HL-60 (cell line): Measurements from ENCODE around the gene CACYBP.

ENCODE experiments used
- GABPA ChIP-seq: IDR thresholded peaks from 2 replicates; pipeline ENCODE4 v1.6.1; 2012; ENCODE audit warnings: low read depth
- POLR2AphosphoS5 ChIP-seq: IDR thresholded peaks from 2 replicates; pipeline ENCODE4 v1.6.1; 2012; ENCODE audit warnings: low read depth
- TF ChIP-seq, protein P1 (sequence below): IDR thresholded peaks from one replicate; pipeline ENCODE4 v1.5.1; 2011; ENCODE audit warnings: low read length, control low read depth, inconsistent platforms; ENCODE audit not compliant: insufficient read depth
- TF ChIP-seq, protein P2 (sequence below): IDR thresholded peaks from 2 replicates; pipeline ENCODE4 v1.6.1; 2012; ENCODE audit warnings: low read depth; ENCODE audit not compliant: insufficient replicate concordance

DNA sequence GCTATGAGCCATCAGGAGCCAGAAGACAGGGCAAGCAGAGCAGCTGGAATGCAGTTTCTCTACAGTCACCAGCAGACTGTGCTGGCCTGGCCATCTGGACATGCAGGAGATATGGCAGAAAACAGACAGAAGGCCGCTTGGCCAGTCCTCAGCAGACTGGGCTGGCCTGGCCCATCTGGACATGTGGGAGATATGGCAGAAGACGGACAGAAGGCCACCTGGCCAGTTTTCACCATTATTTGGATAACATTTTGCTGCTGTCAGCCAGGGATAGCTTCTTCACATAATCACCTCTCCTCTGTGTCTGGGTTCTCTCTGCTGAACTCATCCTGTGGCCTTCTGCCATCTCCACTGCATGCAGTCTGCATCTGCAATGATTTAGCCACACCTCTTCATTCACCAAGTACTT lies 25.0 kb upstream of the CACYBP start:
- TF ChIP-seq, protein P1, sequence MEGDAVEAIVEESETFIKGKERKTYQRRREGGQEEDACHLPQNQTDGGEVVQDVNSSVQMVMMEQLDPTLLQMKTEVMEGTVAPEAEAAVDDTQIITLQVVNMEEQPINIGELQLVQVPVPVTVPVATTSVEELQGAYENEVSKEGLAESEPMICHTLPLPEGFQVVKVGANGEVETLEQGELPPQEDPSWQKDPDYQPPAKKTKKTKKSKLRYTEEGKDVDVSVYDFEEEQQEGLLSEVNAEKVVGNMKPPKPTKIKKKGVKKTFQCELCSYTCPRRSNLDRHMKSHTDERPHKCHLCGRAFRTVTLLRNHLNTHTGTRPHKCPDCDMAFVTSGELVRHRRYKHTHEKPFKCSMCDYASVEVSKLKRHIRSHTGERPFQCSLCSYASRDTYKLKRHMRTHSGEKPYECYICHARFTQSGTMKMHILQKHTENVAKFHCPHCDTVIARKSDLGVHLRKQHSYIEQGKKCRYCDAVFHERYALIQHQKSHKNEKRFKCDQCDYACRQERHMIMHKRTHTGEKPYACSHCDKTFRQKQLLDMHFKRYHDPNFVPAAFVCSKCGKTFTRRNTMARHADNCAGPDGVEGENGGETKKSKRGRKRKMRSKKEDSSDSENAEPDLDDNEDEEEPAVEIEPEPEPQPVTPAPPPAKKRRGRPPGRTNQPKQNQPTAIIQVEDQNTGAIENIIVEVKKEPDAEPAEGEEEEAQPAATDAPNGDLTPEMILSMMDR = no peak
- TF ChIP-seq, protein P2, sequence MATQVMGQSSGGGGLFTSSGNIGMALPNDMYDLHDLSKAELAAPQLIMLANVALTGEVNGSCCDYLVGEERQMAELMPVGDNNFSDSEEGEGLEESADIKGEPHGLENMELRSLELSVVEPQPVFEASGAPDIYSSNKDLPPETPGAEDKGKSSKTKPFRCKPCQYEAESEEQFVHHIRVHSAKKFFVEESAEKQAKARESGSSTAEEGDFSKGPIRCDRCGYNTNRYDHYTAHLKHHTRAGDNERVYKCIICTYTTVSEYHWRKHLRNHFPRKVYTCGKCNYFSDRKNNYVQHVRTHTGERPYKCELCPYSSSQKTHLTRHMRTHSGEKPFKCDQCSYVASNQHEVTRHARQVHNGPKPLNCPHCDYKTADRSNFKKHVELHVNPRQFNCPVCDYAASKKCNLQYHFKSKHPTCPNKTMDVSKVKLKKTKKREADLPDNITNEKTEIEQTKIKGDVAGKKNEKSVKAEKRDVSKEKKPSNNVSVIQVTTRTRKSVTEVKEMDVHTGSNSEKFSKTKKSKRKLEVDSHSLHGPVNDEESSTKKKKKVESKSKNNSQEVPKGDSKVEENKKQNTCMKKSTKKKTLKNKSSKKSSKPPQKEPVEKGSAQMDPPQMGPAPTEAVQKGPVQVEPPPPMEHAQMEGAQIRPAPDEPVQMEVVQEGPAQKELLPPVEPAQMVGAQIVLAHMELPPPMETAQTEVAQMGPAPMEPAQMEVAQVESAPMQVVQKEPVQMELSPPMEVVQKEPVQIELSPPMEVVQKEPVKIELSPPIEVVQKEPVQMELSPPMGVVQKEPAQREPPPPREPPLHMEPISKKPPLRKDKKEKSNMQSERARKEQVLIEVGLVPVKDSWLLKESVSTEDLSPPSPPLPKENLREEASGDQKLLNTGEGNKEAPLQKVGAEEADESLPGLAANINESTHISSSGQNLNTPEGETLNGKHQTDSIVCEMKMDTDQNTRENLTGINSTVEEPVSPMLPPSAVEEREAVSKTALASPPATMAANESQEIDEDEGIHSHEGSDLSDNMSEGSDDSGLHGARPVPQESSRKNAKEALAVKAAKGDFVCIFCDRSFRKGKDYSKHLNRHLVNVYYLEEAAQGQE = no peak
- TF ChIP-seq POLR2AphosphoS5 (no peak), GABPA (no peak)
